HG02852 (cell line): ENCODE data around the gene C22orf31.

Source experiments
- ATAC-seq: cut with Tn5 transposase; IDR thresholded peaks from one replicate; pipeline ENCODE4 v1.9.1; 2021; ENCODE audit warnings: mild to moderate bottlenecking, moderate library complexity; ENCODE audit not compliant: unreplicated experiment

The C22orf31 gene

DNA sequence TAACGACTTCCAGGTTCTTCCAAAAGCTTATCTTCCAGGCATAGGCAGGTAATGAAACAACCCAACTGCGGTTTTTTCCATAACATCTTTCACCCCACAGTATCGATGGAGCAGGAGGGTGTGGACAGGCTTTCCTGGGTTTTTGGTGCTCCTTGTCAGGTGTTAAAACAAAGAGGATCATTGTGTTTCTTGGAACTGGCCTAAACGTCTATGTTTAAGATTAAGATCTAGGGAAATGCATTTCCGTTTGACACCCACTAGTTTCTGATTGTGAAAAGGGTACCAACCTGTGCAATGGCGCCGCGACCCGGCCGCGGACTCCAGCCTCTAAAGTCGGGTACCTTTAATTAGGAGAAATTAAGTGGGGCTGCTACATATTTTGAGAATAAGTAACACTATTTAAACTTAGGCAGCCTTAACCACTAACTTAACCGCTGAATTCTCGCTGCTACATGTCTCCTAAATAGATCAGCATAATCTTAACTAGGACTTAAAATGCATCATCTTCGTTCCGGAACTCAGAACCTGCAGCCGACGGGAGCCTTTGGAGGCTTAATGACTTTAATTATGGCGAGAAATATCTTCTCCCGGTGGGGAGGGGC lies 31.5 kb downstream of the C22orf31 start:
- ATAC-seq = no peak

- no peak for ATAC-seq
These were observed 32.2 kb downstream of the C22orf31 start for GRCh38 chr22:29029202-29030000.

GRCh38 chr22:29028468-29028867 lies 33.2 kb downstream of the C22orf31 start:
- no peak for ATAC-seq

GRCh38 chr22:29026579-29026978 lies 35.1 kb downstream of the C22orf31 start:
- no peak for ATAC-seq

GRCh38 chr22:29023172-29023796 lies 38.3 kb downstream of the C22orf31 start:
- no peak for ATAC-seq

DNA sequence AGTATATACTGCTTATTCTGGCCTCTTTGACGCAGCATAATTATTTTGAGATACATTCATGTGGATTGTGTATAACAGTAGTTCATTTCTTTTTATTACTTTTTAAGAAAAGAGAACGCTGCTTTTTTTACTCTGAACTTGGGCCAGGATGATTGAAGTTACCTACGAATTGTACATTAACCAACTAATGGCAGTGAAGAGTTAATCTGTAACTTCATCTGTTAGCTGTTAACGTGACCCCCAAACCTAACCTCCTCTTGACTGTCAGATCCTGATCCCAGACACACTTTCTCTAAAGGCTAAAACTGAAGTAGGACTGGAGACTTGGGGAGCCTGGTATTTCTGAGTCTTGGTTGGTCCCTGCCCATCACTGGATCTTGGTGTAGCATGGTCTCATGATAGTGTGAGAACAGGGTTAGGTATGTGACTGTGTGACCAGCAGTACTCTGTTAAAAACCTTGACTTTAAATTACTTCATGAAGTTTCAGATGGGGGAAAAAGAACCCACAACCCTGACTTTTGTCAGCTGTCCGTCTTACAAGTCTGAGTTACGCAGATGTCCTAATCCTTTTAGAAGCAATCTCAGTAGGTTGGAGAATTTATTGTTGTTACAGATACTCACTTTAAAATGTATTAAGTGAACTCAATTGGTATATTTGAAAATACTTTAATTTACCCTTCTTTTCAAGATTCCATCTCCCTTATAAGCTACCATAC lies 39.4 kb downstream of the C22orf31 start:
- no peak for ATAC-seq

GRCh38 chr22:29018293-29019189 lies 43.1 kb downstream of the C22orf31 start:
- ATAC-seq = no peak

DNA sequence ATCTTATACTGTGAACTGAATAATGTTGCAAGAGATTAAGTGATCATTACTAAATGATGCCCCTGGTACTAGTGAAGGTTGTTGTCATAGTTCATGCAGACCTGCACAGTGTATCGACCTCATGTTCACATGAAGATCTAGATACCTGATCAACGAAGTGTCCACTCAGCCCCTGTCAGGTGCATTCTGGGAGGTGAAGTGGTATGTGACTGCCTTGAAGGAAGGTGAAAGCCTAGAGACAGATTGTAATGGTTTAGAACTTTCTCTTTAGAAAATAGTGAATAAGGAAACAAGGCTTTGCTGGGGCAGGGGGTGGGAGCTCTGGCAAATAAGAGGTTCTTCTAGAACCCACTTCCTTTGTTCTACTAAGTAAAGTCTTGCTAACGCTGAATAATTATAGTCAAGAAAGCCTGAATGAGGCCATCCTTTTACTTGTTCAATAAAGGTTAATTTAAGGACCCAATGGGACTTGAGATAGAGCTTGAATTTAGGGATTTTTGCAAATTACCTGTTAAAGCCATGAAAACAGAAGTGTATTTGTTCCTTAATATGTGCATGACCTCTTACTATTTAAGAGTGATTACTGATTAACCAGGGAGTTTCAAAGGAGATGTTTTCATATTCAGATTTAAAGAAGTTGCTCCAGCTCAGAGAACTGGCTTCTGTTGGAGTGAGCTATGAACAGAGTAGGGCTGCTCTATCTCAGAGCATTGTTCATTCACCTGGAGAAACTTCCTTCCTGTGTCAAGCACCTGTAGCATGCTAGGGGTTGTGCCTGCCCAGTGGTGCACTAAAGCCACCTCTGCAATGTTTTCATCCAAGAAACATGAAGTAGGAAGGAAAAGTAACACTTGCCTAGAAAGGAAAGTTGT lies 45.3 kb downstream of the C22orf31 start:
- no peak for ATAC-seq

DNA sequence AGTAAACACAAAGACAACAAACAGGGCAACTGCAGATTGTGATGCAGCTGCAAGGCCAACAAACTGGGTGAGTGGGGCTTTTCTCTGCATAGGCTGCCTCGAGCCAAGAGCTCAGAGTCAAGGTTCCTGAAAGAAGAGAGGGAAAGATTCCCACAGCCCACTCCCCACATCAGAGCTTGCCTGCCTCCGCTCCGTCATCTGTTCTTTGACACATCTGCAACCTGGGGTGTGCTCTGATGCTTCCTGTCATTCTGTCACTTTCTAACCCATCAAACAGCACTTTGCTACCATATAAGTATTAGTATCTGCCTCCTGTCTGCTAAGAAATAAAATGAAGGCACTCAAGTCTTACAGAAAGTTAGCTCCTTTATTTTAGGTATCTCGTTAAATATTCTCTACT lies 46.9 kb downstream of the C22orf31 start:
- no peak for ATAC-seq

GRCh38 chr22:29014293-29014692 lies 47.3 kb downstream of the C22orf31 start:
- no peak for ATAC-seq

- no peak for ATAC-seq
These were observed 48.7 kb downstream of the C22orf31 start for GRCh38 chr22:29012952-29013351.

DNA sequence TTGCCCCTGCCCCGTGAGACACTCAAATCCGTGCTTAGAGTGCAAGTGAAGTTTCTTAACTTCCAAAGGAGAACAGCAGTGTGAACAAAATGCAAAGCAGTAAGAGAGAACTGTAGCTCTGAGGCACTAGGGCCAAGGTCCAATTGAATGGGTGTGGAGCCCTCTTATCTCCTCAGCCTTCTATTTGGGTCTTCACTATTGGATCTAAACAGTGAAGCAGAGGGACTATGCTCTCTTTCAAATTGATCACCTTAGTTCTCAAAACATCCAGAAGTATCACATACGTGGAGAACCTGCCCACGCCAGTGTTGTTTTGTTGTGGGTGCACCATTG lies 49.6 kb downstream of the C22orf31 start:
- no peak for ATAC-seq

GRCh38 chr22:29011240-29012100 lies 50.2 kb downstream of the C22orf31 start:
- no peak for ATAC-seq

- no peak for ATAC-seq
These were observed 52.5 kb downstream of the C22orf31 start for GRCh38 chr22:29009148-29009547.
